ENCODE data around the gene WDSUB1. TPM values are rescaled to one million over a fixed set of nuclear protein-coding genes. Genes with fewer than 3 reads are reported as not detected.

Gene WDSUB1
- total and polyA plus RNA-seq, 9 donors, result 7.2 to 16.1 (median 11.0) TPM

- Histone ChIP-seq H3K27ac (no peak overlapping the region), H3K4me3 (no peak overlapping the region), H3K36me3 (no peaks in the 10 kb centered on the region), H3K27me3 (no peaks in the 10 kb centered on the region), H3K4me1 (ENCODE audit: insufficient read depth) (no peaks in the 10 kb centered on the region), H3K9me3 (no peaks in the 10 kb centered on the region)
- DNase-seq, result no peak
- intact Hi-C loops (cut with DNase I), result no loop called here
- TF ChIP-seq, protein P1, sequence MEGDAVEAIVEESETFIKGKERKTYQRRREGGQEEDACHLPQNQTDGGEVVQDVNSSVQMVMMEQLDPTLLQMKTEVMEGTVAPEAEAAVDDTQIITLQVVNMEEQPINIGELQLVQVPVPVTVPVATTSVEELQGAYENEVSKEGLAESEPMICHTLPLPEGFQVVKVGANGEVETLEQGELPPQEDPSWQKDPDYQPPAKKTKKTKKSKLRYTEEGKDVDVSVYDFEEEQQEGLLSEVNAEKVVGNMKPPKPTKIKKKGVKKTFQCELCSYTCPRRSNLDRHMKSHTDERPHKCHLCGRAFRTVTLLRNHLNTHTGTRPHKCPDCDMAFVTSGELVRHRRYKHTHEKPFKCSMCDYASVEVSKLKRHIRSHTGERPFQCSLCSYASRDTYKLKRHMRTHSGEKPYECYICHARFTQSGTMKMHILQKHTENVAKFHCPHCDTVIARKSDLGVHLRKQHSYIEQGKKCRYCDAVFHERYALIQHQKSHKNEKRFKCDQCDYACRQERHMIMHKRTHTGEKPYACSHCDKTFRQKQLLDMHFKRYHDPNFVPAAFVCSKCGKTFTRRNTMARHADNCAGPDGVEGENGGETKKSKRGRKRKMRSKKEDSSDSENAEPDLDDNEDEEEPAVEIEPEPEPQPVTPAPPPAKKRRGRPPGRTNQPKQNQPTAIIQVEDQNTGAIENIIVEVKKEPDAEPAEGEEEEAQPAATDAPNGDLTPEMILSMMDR (IDR thresholded peaks at IDR 0.05), result no peak
- no peak for TF ChIP-seq POLR2A (IDR thresholded peaks at IDR 0.05)
- no peak for TF ChIP-seq EP300 (IDR thresholded peaks at IDR 0.05)
Observed at GRCh38 chr2:159226608-159227385, 59.7 kb downstream of the WDSUB1 start.

DNA sequence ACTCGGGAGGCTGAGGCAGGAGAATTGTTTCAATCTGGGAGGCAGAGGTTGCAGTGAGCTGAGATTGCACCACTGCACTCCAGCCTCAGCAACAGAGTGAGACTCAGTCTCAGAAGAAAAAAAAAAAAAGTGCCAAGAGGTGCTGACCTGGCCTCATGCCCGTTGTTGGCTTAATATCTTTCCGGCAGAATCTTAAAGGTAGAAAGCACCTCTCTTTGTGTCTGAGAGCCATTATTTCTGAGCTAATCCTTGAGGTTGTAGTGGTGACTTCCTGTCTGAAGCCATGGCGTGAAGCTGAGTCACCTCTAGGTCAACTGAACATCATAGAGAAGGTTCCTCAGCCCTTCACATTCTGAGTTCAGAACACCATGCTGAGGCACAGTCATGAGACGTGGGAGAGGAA, 60.4 kb downstream of the WDSUB1 start:
- Histone ChIP-seq H3K27me3 (no peaks in the 10 kb centered on the region), H3K4me3 (no peak overlapping the region), H3K4me1 (ENCODE audit: insufficient read depth) (no peaks in the 10 kb centered on the region), H3K27ac (no peak overlapping the region), H3K9me3 (no peaks in the 10 kb centered on the region), H3K36me3 (no peaks in the 10 kb centered on the region)
- intact Hi-C loops (cut with DNase I), result no loop called here
- TF ChIP-seq POLR2A (IDR thresholded peaks at IDR 0.05), result no peak
- TF ChIP-seq EP300 (IDR thresholded peaks at IDR 0.05), result no peak
- no peak for DNase-seq
- WGBS, 3 donors, result 77 to 85% (median 77%) methylated on average over 5 of the region's 5 CpGs

DNA sequence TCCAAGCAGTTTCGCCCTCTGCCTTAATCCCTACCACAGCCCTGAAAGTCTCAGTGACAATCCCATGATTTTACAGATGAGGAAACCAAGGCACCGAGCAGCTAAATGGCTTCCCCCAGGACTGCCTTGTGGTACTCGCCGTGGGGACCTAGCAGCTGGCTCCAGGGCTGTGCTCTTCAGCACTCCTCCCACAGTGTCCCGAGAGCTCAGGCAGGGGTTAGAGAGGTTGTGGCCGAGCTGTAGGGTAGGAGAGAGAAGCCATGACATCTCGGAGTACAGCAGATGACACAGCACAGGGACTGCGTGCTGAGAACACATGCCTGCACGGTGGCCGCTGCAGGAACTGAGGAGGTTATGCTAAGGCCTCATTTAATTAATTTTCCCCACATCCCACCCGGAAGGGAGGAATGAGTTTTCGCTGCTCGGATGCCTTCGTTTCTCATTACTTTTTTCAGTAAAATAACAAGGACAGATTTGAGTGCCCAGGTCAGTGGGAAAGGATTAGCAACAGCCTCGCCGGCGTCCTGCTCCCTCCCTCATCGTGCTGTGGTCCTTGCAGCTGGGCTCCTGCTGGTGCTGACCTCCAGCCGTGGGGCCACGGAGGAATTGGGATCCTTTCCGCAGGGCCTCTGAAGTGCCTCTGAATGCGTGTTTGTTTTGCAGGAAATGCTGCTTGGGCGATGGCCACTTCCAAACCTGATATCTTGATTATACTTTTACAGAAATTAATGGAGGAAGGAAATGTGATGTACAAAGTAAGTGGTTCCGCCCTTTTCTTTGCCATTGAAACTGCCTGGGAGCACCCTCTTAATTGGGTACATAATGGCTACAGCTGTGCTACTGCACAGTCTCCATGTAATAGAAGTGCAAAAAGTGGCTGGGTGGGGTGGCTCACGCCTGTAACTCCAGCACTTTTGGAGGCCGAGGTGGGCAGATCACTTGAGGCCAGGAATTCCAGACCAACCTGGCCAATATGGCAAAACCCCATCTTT, 61.2 kb downstream of the WDSUB1 start:
- TF ChIP-seq, protein P1 (IDR thresholded peaks at IDR 0.05), result no peak
- TF ChIP-seq EP300 (IDR thresholded peaks at IDR 0.05) (no peak), POLR2A (IDR thresholded peaks at IDR 0.05) (no peak)
- 82 to 88% (median 86%) methylated on average over 26 of the region's 26 CpGs for WGBS, 3 donors
- no peak for DNase-seq
- Histone ChIP-seq H3K9me3 (no peaks in the 10 kb centered on the region), H3K4me3 (no peak overlapping the region), H3K27ac (no peak overlapping the region), H3K4me1 (ENCODE audit: insufficient read depth) (no peaks in the 10 kb centered on the region), H3K27me3 (no peaks in the 10 kb centered on the region), H3K36me3 (no peaks in the 10 kb centered on the region)
- intact Hi-C loops (cut with DNase I), result no loop called here

DNA sequence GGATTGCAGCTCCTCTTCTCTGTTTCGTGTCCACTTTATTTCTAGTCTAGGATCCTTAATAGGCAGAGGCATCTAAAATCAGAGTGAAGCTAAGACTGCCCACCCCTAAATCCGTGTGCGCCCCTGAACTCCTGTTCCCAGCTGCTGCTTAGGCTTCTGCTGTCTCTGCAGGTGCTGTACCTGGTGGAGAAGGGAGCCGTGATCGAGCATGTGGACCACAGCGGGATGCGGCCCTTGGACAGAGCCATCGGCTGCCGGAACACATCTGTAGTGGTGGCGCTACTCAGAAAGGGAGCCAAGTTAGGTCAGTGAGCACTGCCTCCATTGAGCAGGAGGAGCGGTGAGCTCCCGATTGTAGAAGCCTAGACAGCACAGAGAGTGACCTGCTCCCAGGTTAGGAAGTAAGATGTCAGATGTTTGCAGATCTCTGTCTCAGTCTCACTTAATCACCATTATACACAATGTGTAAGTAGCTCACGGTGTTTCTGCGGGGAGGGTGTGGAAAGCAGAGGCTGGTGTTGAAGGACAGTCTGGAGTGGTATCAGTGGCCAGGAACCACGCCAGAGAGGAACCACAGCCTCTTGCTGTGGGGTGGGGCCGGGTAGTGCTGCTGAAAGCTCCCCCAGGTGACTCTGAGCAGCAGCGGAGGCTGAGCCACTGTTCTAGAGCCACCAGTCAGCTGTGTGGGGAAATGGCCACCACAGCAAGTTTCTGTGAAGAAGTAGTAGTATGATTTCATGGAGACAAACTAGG, 62.3 kb downstream of the WDSUB1 start:
- Histone ChIP-seq H3K36me3 (no peaks in the 10 kb centered on the region), H3K27ac (no peak overlapping the region), H3K4me3 (no peak overlapping the region), H3K9me3 (no peaks in the 10 kb centered on the region), H3K27me3 (no peaks in the 10 kb centered on the region), H3K4me1 (ENCODE audit: insufficient read depth) (no peaks in the 10 kb centered on the region)
- 93 to 95% (median 94%) methylated on average over 17 of the region's 17 CpGs for WGBS, 3 donors
- DNase-seq, result no peak
- TF ChIP-seq, protein P1 (IDR thresholded peaks at IDR 0.05), result no peak
- TF ChIP-seq POLR2A (IDR thresholded peaks at IDR 0.05), result no peak
- TF ChIP-seq EP300 (IDR thresholded peaks at IDR 0.05), result no peak
- intact Hi-C loops (cut with DNase I), result no loop called here
